KMS-11 (cell line): ENCODE results near the gene KLHDC7B.

Experiments used
- H2AFZ ChIP-seq: fragments of 200-600 bp; sonication (generic); 2 replicates; pipeline ENCODE4 v1.6.1; 2016; ENCODE audit warnings: antibody characterized with exemption, mixed run types, low read depth
- H3K27ac ChIP-seq: fragments of 200-600 bp; sonication (generic); 2 replicates; pipeline ENCODE4 v1.6.1; 2016; ENCODE audit warnings: mild to moderate bottlenecking, mixed run types
- H3K27me3 ChIP-seq: fragments of 200-600 bp; sonication (generic); 2 replicates; pipeline ENCODE4 v1.6.1; 2017; ENCODE audit warnings: mild to moderate bottlenecking, low read depth, mixed run types, moderate library complexity; ENCODE audit not compliant: insufficient read depth
- H3K36me3 ChIP-seq: fragments of 200-600 bp; sonication (generic); 2 replicates; pipeline ENCODE4 v1.6.1; 2017; ENCODE audit warnings: mild to moderate bottlenecking, mixed run types; ENCODE audit not compliant: insufficient read depth
- H3K4me1 ChIP-seq: fragments of 200-600 bp; sonication (generic); 2 replicates; pipeline ENCODE4 v1.6.1; 2016; ENCODE audit warnings: mild to moderate bottlenecking, low read depth, mixed run types; ENCODE audit not compliant: poor library complexity, severe bottlenecking
- H3K4me2 ChIP-seq: fragments of 200-600 bp; sonication (generic); 2 replicates; pipeline ENCODE4 v1.7.0; 2016; ENCODE audit warnings: mild to moderate bottlenecking, mixed run types
- H3K4me3 ChIP-seq: fragments of 200-600 bp; sonication (generic); IDR thresholded peaks from 2 replicates; pipeline ENCODE4 v1.6.1; 2017; ENCODE audit warnings: low read depth, low read length, mixed read lengths; ENCODE audit not compliant: insufficient read depth
- H3K79me2 ChIP-seq: fragments of 200-600 bp; sonication (generic); 2 replicates; pipeline ENCODE4 v1.6.1; 2016; ENCODE audit warnings: low read depth, mixed run types; ENCODE audit not compliant: insufficient read depth
- H3K9ac ChIP-seq: fragments of 200-600 bp; sonication (generic); 2 replicates; pipeline ENCODE4 v1.6.1; 2016; ENCODE audit warnings: mild to moderate bottlenecking, mixed run types
- H4K20me1 ChIP-seq: fragments of 200-600 bp; sonication (generic); 2 replicates; pipeline ENCODE4 v1.6.1; 2016; ENCODE audit warnings: mild to moderate bottlenecking, mixed run types; ENCODE audit not compliant: insufficient read depth
- TF ChIP-seq, protein P1 (sequence below): fragments of 200-600 bp; sonication (generic); conservative IDR thresholded peaks from 2 replicates; pipeline ENCODE4 v1.6.1; 2017; ENCODE audit warnings: low read depth, mild to moderate bottlenecking, antibody characterized with exemption, low read length, moderate library complexity, mixed read lengths

KLHDC7B gene

DNA sequence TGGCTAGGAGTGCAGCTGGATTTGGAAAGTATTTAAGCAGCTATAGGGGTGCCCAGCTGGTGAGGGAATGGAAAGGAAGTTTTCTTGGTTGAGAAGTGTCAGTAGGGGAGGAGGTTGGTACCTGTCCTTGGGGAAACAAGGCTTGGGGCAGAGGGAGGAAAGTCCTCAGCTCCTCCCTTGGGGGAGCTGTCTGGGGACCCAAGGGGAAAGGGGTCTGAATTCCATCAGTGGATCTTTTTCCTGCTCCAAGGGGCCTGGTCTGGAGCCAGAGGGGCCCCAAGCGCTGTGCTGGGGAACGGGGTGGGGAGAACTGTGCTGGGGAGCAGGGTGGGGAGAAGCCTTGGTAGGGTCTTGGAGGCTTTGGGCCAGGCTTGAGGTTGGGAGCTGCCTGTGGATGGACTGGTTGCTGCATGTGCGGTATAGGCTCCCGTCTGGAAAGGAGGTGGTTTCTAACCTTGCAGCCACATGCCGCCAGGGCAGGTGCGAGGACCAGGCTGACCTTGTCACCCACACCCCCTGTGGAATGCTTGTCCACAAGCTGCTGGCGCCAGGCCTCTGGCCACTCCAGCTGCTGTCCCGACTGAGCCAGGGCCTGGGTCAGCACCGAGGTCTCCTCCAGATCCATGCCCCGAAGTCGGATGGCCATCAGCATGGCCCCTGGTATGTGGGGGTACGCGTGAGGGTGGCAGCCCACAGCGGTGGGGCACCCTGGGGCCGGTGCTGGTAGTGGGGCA is 16.9 kb upstream of the KLHDC7B start:
- no peak overlapping the region for H3K4me3 ChIP-seq
- no peak overlapping the region for H2AFZ ChIP-seq

DNA sequence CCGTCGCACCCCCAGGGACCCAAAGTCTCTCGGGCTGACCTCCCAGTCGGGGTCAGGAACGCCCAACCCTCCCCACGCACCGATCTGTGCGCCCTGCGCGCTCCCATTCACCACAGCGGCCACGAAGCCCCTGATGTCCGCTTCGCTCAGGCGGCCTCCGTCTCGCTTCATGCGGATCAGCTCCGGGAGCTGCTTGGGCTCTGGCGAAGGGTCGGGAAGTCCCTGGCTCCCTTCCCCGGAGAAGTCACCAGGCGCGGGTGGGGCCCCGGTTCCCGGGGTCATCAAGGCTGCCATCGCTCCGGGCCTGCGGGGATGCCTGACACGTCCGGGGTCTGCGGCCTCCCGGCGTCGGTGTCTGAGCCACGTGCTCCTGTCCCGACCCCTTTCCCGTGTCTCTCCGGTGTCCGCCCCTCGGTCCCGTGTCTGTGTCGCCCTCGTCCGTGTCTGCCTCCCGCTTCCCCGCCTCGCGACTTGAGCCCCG is 16.2 kb upstream of the KLHDC7B start:
- no peak overlapping the region for H3K9ac ChIP-seq
- H3K4me3 ChIP-seq = no peak overlapping the region
- peaks cover 10% of the 10 kb centered on the region for H3K4me1 ChIP-seq
- no peak overlapping the region for H3K4me2 ChIP-seq
- TF ChIP-seq, protein P1, sequence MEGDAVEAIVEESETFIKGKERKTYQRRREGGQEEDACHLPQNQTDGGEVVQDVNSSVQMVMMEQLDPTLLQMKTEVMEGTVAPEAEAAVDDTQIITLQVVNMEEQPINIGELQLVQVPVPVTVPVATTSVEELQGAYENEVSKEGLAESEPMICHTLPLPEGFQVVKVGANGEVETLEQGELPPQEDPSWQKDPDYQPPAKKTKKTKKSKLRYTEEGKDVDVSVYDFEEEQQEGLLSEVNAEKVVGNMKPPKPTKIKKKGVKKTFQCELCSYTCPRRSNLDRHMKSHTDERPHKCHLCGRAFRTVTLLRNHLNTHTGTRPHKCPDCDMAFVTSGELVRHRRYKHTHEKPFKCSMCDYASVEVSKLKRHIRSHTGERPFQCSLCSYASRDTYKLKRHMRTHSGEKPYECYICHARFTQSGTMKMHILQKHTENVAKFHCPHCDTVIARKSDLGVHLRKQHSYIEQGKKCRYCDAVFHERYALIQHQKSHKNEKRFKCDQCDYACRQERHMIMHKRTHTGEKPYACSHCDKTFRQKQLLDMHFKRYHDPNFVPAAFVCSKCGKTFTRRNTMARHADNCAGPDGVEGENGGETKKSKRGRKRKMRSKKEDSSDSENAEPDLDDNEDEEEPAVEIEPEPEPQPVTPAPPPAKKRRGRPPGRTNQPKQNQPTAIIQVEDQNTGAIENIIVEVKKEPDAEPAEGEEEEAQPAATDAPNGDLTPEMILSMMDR = no peak
- no peaks in the 10 kb centered on the region for H3K27me3 ChIP-seq
- H3K79me2 ChIP-seq = no peaks in the 10 kb centered on the region; the same call in 1 of the 2 replicates
- H2AFZ ChIP-seq = no peak overlapping the region
- no peaks in the 10 kb centered on the region for H3K36me3 ChIP-seq
- no peak overlapping the region for H3K27ac ChIP-seq
- H4K20me1 ChIP-seq = no peaks in the 10 kb centered on the region

More for the DNA sequence above, 16.9 kb upstream of the KLHDC7B start:
- Histone ChIP-seq H3K27ac (no peak overlapping the region), H4K20me1 (no peaks in the 10 kb centered on the region), H3K79me2 (peaks cover under 1% of the 10 kb centered on the region; the same call in 1 of the 2 replicates), H3K27me3 (no peaks in the 10 kb centered on the region), H3K9ac (no peak overlapping the region), H3K4me2 (no peak overlapping the region), H3K4me1 (peaks cover 7% of the 10 kb centered on the region), H3K36me3 (no peaks in the 10 kb centered on the region)
- TF ChIP-seq, protein P1 = no peak

DNA sequence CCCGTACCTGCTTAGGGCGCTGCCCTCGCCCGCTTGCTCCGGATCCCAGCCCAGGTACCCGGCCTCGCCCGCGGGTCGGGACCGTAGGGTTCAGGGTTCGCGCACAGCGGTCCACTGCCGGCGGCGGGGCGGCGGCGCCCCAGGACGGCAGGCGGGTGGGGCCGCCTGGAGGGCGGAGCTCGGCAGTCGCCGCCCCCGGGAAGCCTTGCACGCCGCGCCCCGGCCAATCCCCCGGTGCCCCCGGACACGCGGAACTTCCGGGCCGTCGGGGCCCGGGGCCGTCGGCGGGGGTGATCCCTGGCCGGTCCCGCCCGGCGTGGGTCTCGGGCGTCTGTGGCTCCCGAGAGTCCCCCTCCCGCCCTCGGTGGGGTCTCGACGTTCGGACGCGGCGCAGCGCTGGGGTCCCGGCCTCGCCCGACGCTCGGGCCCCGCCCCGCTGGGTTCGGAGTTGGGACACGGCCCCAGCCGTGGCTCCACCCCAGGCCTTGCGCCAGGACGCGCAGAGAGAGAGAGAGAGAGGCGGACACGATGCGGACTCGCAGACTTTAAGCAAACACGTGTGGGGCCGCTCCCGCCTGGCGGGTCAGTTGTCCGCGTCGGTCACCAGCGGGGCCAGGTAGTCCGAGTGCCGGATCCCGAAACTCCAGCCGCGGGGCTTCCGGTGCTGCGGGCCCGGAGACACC is 15.7 kb upstream of the KLHDC7B start, which contains the start of gene TYMP:
TYMP (minus strand) TSS at position 116 of the 683 bp plus-strand sequence. CDS start 303 bp downstream, outside the sequence.
- no peaks in the 10 kb centered on the region for H3K79me2 ChIP-seq
- peaks cover 13% of the 10 kb centered on the region for H3K4me1 ChIP-seq
- TF ChIP-seq, protein P1 = no peak
- peak within 1 kb of the TSS; percentile 54; the same call in 1 of the 2 replicates for H3K4me2 ChIP-seq
- no peaks in the 10 kb centered on the region for H3K36me3 ChIP-seq
- H3K27me3 ChIP-seq = no peaks in the 10 kb centered on the region
- peak within 1 kb of the TSS; percentile 91 for H3K27ac ChIP-seq
- H3K4me3 ChIP-seq = no peak within 1 kb of the TSS
- H2AFZ ChIP-seq = no peak within 1 kb of the TSS
- peak within 1 kb of the TSS; percentile 93 for H3K9ac ChIP-seq
- no peaks in the 10 kb centered on the region for H4K20me1 ChIP-seq

DNA sequence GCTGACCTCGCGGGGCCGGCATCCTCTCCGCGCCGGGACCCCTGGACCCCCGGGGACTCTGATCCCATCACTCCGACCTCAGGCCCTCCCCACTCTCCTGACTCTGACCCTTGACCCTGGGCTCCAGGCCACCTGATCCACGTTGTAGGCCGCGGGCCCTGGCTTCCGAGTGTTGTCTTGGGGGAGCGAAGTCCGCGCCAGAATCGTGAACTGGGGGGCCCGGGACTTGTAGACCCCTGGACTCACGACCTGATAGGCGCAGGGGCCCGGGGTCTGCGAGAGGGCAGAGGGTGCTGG is 15.2 kb upstream of the KLHDC7B start:
- Histone ChIP-seq H3K4me3 (no peak overlapping the region), H3K79me2 (no peaks in the 10 kb centered on the region), H2AFZ (no peak overlapping the region), H3K36me3 (no peaks in the 10 kb centered on the region), H3K4me1 (peaks cover 18% of the 10 kb centered on the region), H3K27me3 (no peaks in the 10 kb centered on the region), H3K27ac (peak overlapping the region; percentile 91), H3K9ac (peak overlapping the region; percentile 93), H4K20me1 (no peaks in the 10 kb centered on the region), H3K4me2 (peak overlapping the region; percentile 54; the same call in 1 of the 2 replicates)
- TF ChIP-seq, protein P1 = no peak
